Body of pancreas (tissue), 4 donors: ENCODE data around the gene ROBO1. TPM values are rescaled to one million over a fixed set of nuclear protein-coding genes. Genes with fewer than 3 reads are reported as not detected.

Experiments used
- ATAC-seq: fragments of 150-250 bp; one replicate; pipeline ENCODE4 v1.9.1; 2016
- DNase-seq, 4 donors: peaks; one replicate each; pipeline ENCODE4 v3.0.0-alpha.2; 2019
- H3K27ac ChIP-seq, 4 donors: fragments of 200-600 bp; sonication (generic); 1 replicate in 3 of 4; 2 replicates in 1 of 4; pipeline versions ENCODE4 v1.5.1 to v1.6.1; 2016 to 2019; ENCODE audit warnings: mild to moderate bottlenecking in 1 of 4, mixed read lengths in 1 of 4, moderate library complexity in 1 of 4
- H3K27me3 ChIP-seq, 2 donors: fragments of 200-600 bp; sonication (generic); one replicate each; pipeline ENCODE4 v1.6.0; 2016; ENCODE audit warnings: mild to moderate bottlenecking in 1 of 2
- H3K36me3 ChIP-seq, 2 donors: fragments of 200-600 bp; sonication (generic); replicated peaks in 1 of 2; 2 replicates each; pipeline ENCODE4 v1.5.1; 2016; ENCODE audit warnings: low read depth in 2 of 2; ENCODE audit not compliant: insufficient read depth in 1 of 2
- H3K4me1 ChIP-seq: fragments of 200-600 bp; sonication (generic); one replicate; pipeline ENCODE4 v1.6.0; 2016
- H3K4me3 ChIP-seq, 2 donors: fragments of 200-600 bp; sonication (generic); 1 replicate in 1 of 2; 2 replicates in 1 of 2; pipeline ENCODE4 v1.5.1; 2016 to 2019
- H3K9me3 ChIP-seq, 3 donors: fragments of 200-600 bp; sonication (generic); 1 replicate in 2 of 3; 2 replicates in 1 of 3; pipeline ENCODE4 v1.5.1; 2016
- CTCF ChIP-seq, 7 experiments: fragments of 450-650 bp in 4 of 7; fragments of 200-600 bp in 3 of 7; sonication (generic) in 3 of 7; IDR thresholded peaks; one replicate each; pipeline ENCODE4 v1.5.1; 2016 to 2019; ENCODE audit warnings: antibody characterized with exemption in 7 of 7
- POLR2A ChIP-seq, 3 donors: fragments of 450-650 bp; IDR thresholded peaks; one replicate each; pipeline ENCODE4 v1.6.1; 2016; ENCODE audit warnings: antibody characterized with exemption in 3 of 3, mild to moderate bottlenecking in 2 of 3
- WGBS, 2 donors: methylation state at CpG; one replicate each; pipeline ENCODE4 v1.1.5; 2017; 5-methylcytosine and 5-hydroxymethylcytosine counted together
- intact Hi-C: fragments of 100-400 bp; cut with DNase I; formaldehyde crosslinking; loops from one replicate; pipeline ENCODE4 v1.15.1; 2023
- total RNA-seq, 2 donors: library from RNA; depleted of rRNA; stranded (reverse); fragments of >200 nt; gene quantifications; one replicate each; pipeline ENCODE4 v1.1.0, GENCODE V29; 2016

The ROBO1 gene
- total RNA-seq, 2 donors from 2014 or later: 3.9 to 9.9 TPM

GRCh38 chr3:78589778-78590177, 1178.0 kb downstream of the ROBO1 start:
- no peak overlapping the region for H3K27ac ChIP-seq
- intact Hi-C loops: no loop called here
- 17 to 18% methylated on average over 1 of the region's 1 CpG for WGBS, 2 donors
- H3K9me3 ChIP-seq: no peaks in the 10 kb centered on the region
- no peaks in the 10 kb centered on the region for H3K36me3 ChIP-seq
- TF ChIP-seq POLR2A (IDR thresholded peaks at IDR 0.05): no peak
- no peak for TF ChIP-seq CTCF (IDR thresholded peaks at IDR 0.05)
- ATAC-seq (no peak), DNase-seq (no peak)
- no peaks in the 10 kb centered on the region for H3K4me1 ChIP-seq
- H3K4me3 ChIP-seq: no peak overlapping the region
- no peaks in the 10 kb centered on the region for H3K27me3 ChIP-seq

- H3K9me3 ChIP-seq: no peaks in the 10 kb centered on the region
- WGBS, 2 donors: 80 to 82% methylated on average over 3 of the region's 3 CpGs
- TF ChIP-seq POLR2A (IDR thresholded peaks at IDR 0.05): no peak
- no peak for TF ChIP-seq CTCF (IDR thresholded peaks at IDR 0.05)
- ATAC-seq (no peak), DNase-seq (no peak)
- intact Hi-C loops: no loop called here
- no peaks in the 10 kb centered on the region for H3K27me3 ChIP-seq
- no peaks in the 10 kb centered on the region for H3K4me1 ChIP-seq
- no peak overlapping the region for H3K4me3 ChIP-seq
- H3K36me3 ChIP-seq: no peaks in the 10 kb centered on the region
- H3K27ac ChIP-seq: no peak overlapping the region
Observed at GRCh38 chr3:78588906-78589621, 1178.7 kb downstream of the ROBO1 start.

- H3K4me1 ChIP-seq: no peaks in the 10 kb centered on the region
- ATAC-seq (no peak), DNase-seq (no peak)
- no peaks in the 10 kb centered on the region for H3K27me3 ChIP-seq
- H3K36me3 ChIP-seq: no peaks in the 10 kb centered on the region
- H3K9me3 ChIP-seq: no peaks in the 10 kb centered on the region
- H3K4me3 ChIP-seq: no peak overlapping the region
- no peak for TF ChIP-seq CTCF (IDR thresholded peaks at IDR 0.05)
- no peak for TF ChIP-seq POLR2A (IDR thresholded peaks at IDR 0.05)
- no peak overlapping the region for H3K27ac ChIP-seq
- intact Hi-C loops: no loop called here
- 48 to 51% methylated on average over 2 of the region's 2 CpGs for WGBS, 2 donors
Observed at GRCh38 chr3:78580681-78581080, 1187.1 kb downstream of the ROBO1 start.

GRCh38 chr3:78571486-78571885, 1196.3 kb downstream of the ROBO1 start:
- DNase-seq: no peak
- H3K27me3 ChIP-seq: no peaks in the 10 kb centered on the region
- H3K4me3 ChIP-seq: no peak overlapping the region
- 55 to 71% methylated on average over 1 of the region's 1 CpG for WGBS, 2 donors
- intact Hi-C loops: no loop called here
- H3K4me1 ChIP-seq: no peaks in the 10 kb centered on the region
- H3K36me3 ChIP-seq: no peaks in the 10 kb centered on the region
- no peak overlapping the region for H3K27ac ChIP-seq
- ATAC-seq: no peak
- no peaks in the 10 kb centered on the region for H3K9me3 ChIP-seq
- TF ChIP-seq POLR2A (IDR thresholded peaks at IDR 0.05) (no peak), CTCF (IDR thresholded peaks at IDR 0.05) (no peak)

GRCh38 chr3:78570496-78570895, 1197.3 kb downstream of the ROBO1 start:
- WGBS, 2 donors: 79 to 86% methylated on average over 10 of the region's 10 CpGs
- no peaks in the 10 kb centered on the region for H3K4me1 ChIP-seq
- H3K36me3 ChIP-seq: no peaks in the 10 kb centered on the region
- H3K27me3 ChIP-seq: no peaks in the 10 kb centered on the region
- intact Hi-C loops: no loop called here
- no peak for TF ChIP-seq CTCF (IDR thresholded peaks at IDR 0.05)
- no peak for TF ChIP-seq POLR2A (IDR thresholded peaks at IDR 0.05)
- no peak overlapping the region for H3K4me3 ChIP-seq
- H3K9me3 ChIP-seq: no peaks in the 10 kb centered on the region
- no peak for ATAC-seq
- no peak for DNase-seq
- H3K27ac ChIP-seq: no peak overlapping the region
